ENCODE results near the gene GPNMB. TPM values are rescaled to one million over a fixed set of nuclear protein-coding genes. Genes with fewer than 3 reads are reported as not detected.
"Not testable (repeated sequence)": the region's sequence is repeated elsewhere in the genome, so short reads cannot be mapped to it uniquely, and the experiment has no call there.

Gene GPNMB
- total RNA-seq, result 100 to 1,000 TPM in 1 of 4 donors, 10 to 100 TPM in 3; 47.4 to 156 (median 72.5) TPM

GRCh38 chr7:23246555-23246954 is at the start of gene GPNMB:
TSS of gene GPNMB (plus strand) at chr7:23246775. CDS start at chr7:23246858, 83 bp downstream.
- Histone ChIP-seq H3K9me3 (peaks cover 0 to 3% (median 0%) of the 10 kb centered on the region in 4 donors), H3K4me1 (peaks cover 0 to 34% (median 0%) of the 10 kb centered on the region in 4 donors), H3K27me3 (no peaks in the 10 kb centered on the region), H3K36me3 (no peaks in the 10 kb centered on the region), H3K4me3 (peak within 1 kb of the TSS; percentile 34 to 58 (median 44)), H3K27ac (peak within 1 kb of the TSS; percentile 37 to 86 (median 79))
- whole genome bisulfite sequencing, 2 donors, result 35 to 37% methylated on average over 7 of the region's 7 CpGs
- DNase-seq (ENCODE audit: low spot score in 2 of 2), result peak; percentile 28 to 85
- TF ChIP-seq POLR2A (IDR thresholded peaks at IDR 0.05), result peak; percentile 27 to 58
- no peak for TF ChIP-seq CTCF (IDR thresholded peaks at IDR 0.05)
- TF ChIP-seq EP300 (IDR thresholded peaks at IDR 0.05), result peak in 1 of 2 donors; percentile 84

GRCh38 chr7:23197745-23198144 is 48.8 kb upstream of the GPNMB start:
- not testable (repeated sequence) for H3K4me1 ChIP-seq; H3K27me3 ChIP-seq; H3K9me3 ChIP-seq; H3K4me3 ChIP-seq; DNase-seq (ENCODE audit: low spot score in 2 of 2); H3K27ac ChIP-seq
- peaks cover 0 to 88% (median 7%) of the 10 kb centered on the region in 3 donors for H3K36me3 ChIP-seq
- 88 to 95% methylated on average over 5 of the region's 5 CpGs for WGBS, 2 donors

GRCh38 chr7:23200331-23200730 is 46.2 kb upstream of the GPNMB start:
- no peak for TF ChIP-seq CTCF (IDR thresholded peaks at IDR 0.05)
- TF ChIP-seq POLR2A (IDR thresholded peaks at IDR 0.05), result no peak
- TF ChIP-seq EP300 (IDR thresholded peaks at IDR 0.05), result no peak
- WGBS, 2 donors, result 95 to 100% methylated on average over 2 of the region's 2 CpGs
- H3K36me3 ChIP-seq, result peaks cover 0 to 77% (median 0%) of the 10 kb centered on the region in 3 donors
- DNase-seq (ENCODE audit: low spot score in 2 of 2), result no peak
- no peak overlapping the region for H3K4me3 ChIP-seq
- H3K27ac ChIP-seq, result no peak overlapping the region
- H3K27me3 ChIP-seq, result no peaks in the 10 kb centered on the region
- H3K4me1 ChIP-seq, result no peaks in the 10 kb centered on the region
- H3K9me3 ChIP-seq, result no peaks in the 10 kb centered on the region

GRCh38 chr7:23204241-23204640 is 42.3 kb upstream of the GPNMB start:
- H3K27me3 ChIP-seq, result peaks cover 0 to 7% of the 10 kb centered on the region in 2 donors
- H3K4me3 ChIP-seq, result no peak overlapping the region
- peaks cover 0 to 48% (median 0%) of the 10 kb centered on the region in 3 donors for H3K36me3 ChIP-seq
- H3K9me3 ChIP-seq, result no peaks in the 10 kb centered on the region
- no peak overlapping the region for H3K27ac ChIP-seq
- TF ChIP-seq CTCF (IDR thresholded peaks at IDR 0.05) (no peak), EP300 (IDR thresholded peaks at IDR 0.05) (no peak), POLR2A (IDR thresholded peaks at IDR 0.05) (no peak)
- DNase-seq (ENCODE audit: low spot score in 2 of 2), result no peak
- H3K4me1 ChIP-seq, result peaks cover 0 to 7% (median 0%) of the 10 kb centered on the region in 4 donors
- 81 to 83% methylated on average over 1 of the region's 1 CpG for WGBS, 2 donors

GRCh38 chr7:23205577-23205908 is 41.0 kb upstream of the GPNMB start:
- H3K4me3 ChIP-seq, result peak overlapping the region in 2 of 4 donors; percentile 4 to 44
- no peaks in the 10 kb centered on the region for H3K9me3 ChIP-seq
- peaks cover 0 to 35% (median 0%) of the 10 kb centered on the region in 3 donors for H3K36me3 ChIP-seq
- no peak for DNase-seq (ENCODE audit: low spot score in 2 of 2)
- H3K27me3 ChIP-seq, result peaks cover 0 to 7% of the 10 kb centered on the region in 2 donors
- 91 to 94% methylated on average over 2 of the region's 2 CpGs for WGBS, 2 donors
- no peak for TF ChIP-seq CTCF (IDR thresholded peaks at IDR 0.05)
- H3K4me1 ChIP-seq, result peaks cover 0 to 7% (median 0%) of the 10 kb centered on the region in 4 donors
- no peak overlapping the region for H3K27ac ChIP-seq

Measured in tibial nerve (tissue), 4 donors.